ENCODE data around the gene RECQL5.

- TF ChIP-seq POLR2A (IDR thresholded peaks at IDR 0.05): no peak
- TF ChIP-seq, protein P1, sequence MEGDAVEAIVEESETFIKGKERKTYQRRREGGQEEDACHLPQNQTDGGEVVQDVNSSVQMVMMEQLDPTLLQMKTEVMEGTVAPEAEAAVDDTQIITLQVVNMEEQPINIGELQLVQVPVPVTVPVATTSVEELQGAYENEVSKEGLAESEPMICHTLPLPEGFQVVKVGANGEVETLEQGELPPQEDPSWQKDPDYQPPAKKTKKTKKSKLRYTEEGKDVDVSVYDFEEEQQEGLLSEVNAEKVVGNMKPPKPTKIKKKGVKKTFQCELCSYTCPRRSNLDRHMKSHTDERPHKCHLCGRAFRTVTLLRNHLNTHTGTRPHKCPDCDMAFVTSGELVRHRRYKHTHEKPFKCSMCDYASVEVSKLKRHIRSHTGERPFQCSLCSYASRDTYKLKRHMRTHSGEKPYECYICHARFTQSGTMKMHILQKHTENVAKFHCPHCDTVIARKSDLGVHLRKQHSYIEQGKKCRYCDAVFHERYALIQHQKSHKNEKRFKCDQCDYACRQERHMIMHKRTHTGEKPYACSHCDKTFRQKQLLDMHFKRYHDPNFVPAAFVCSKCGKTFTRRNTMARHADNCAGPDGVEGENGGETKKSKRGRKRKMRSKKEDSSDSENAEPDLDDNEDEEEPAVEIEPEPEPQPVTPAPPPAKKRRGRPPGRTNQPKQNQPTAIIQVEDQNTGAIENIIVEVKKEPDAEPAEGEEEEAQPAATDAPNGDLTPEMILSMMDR (IDR thresholded peaks at IDR 0.05 in 8 of 11, conservative IDR thresholded peaks at IDR 0.05 in 3 of 11): no peak
- no peak for TF ChIP-seq POLR2AphosphoS5 (IDR thresholded peaks at IDR 0.05)
These were observed 43.6 kb downstream of the RECQL5 start for GRCh38 chr17:75623386-75623785.
